H1 (cell line): Measurements from ENCODE around the gene AP1M1. TPM values are rescaled to one million over a fixed set of nuclear protein-coding genes. Genes with fewer than 3 reads are reported as not detected.
A peak's percentile ranks its signal among the peaks of the same experiment; 100 is the strongest.

Source experiments
- CTCF ChIA-PET: fragments of 300-600 bp; sonication (Branson Sonifier 250); formaldehyde crosslinking; loops from one replicate; lab custom pipeline; 2021; ENCODE audit not compliant: partially characterized antibody; lab: Charles Lee
- POLR2A ChIA-PET: fragments of 300-600 bp; sonication (Branson Sonifier 250); formaldehyde crosslinking; loops from one replicate; lab custom pipeline; 2021; ENCODE audit warnings: inconsistent platforms; ENCODE audit not compliant: partially characterized antibody; lab: Charles Lee
- DNase-seq, 2 experiments: peaks; one replicate each; pipeline versions ENCODE4 v3.0.0 to v3.0.0-alpha.2; 2010 to 2022; ENCODE audit warnings: low spot score in 2 of 2, low read depth in 1 of 2, mixed read lengths in 1 of 2
- FAIRE-seq: peaks from 2 replicates; lab custom pipeline; 2011; peaks lifted over from hg19 to GRCh38; lab: Jason Lieb, UNC
- H2AFZ ChIP-seq: 2 replicates; pipeline ENCODE4 v1.8.1; 2012; ENCODE audit warnings: low read length, inconsistent platforms
- H2AK5ac ChIP-seq: 2 replicates; pipeline ENCODE4 v1.6.1; 2013; ENCODE audit warnings: low read depth, low read length
- H2BK120ac ChIP-seq: replicated peaks from 2 replicates; pipeline ENCODE3; 2013; ENCODE audit warnings: low read depth, low read length, inconsistent platforms
- H2BK12ac ChIP-seq: 2 replicates; pipeline ENCODE4 v1.6.1; 2013; ENCODE audit warnings: low read depth, low read length
- H2BK15ac ChIP-seq: 2 replicates; pipeline ENCODE4 v1.6.1; 2013; ENCODE audit warnings: low read length
- H2BK20ac ChIP-seq: 2 replicates; pipeline ENCODE4 v1.6.1; 2013; ENCODE audit warnings: low read length
- H2BK5ac ChIP-seq: 2 replicates; pipeline ENCODE4 v1.6.1; 2013; ENCODE audit warnings: low read depth, low read length
- H3K14ac ChIP-seq: 2 replicates; pipeline ENCODE4 v1.6.1; 2013; ENCODE audit warnings: inconsistent platforms; ENCODE audit not compliant: insufficient read length
- H3K18ac ChIP-seq: 2 replicates; pipeline ENCODE4 v1.6.1; 2013; ENCODE audit warnings: low read length; ENCODE audit errors: extremely low read depth
- H3K23ac ChIP-seq: 2 replicates; pipeline ENCODE4 v1.6.1; 2013; ENCODE audit warnings: inconsistent platforms; ENCODE audit not compliant: insufficient read length
- H3K23me2 ChIP-seq: 2 replicates; pipeline ENCODE4 v1.6.1; 2013; ENCODE audit warnings: low read depth, low read length
- H3K27ac ChIP-seq: 2 replicates; pipeline ENCODE4 v1.6.1; 2011; ENCODE audit warnings: low read depth, low read length, inconsistent platforms
- H3K27me3 ChIP-seq, 4 experiments: replicated peaks in 1 of 4; 1 replicate in 1 of 4; 2 replicates in 3 of 4; pipeline versions ENCODE4 v1.6.1 to v1.8.1; 2011 to 2013; ENCODE audit warnings: low read length in 3 of 4, mild to moderate bottlenecking in 3 of 4, inconsistent platforms in 2 of 4, mixed read lengths in 2 of 4, moderate library complexity in 1 of 4; ENCODE audit not compliant: control insufficient read depth in 3 of 4, insufficient read depth in 3 of 4; ENCODE audit errors: extremely low read depth in 1 of 4
- H3K36me3 ChIP-seq, 4 experiments: 2 replicates each; pipeline versions ENCODE4 v1.6.1 to v1.8.1; 2011 to 2013; ENCODE audit warnings: mild to moderate bottlenecking in 4 of 4, low read length in 3 of 4, moderate library complexity in 2 of 4, control low read depth in 1 of 4, inconsistent platforms in 1 of 4; ENCODE audit not compliant: insufficient read depth in 4 of 4, control insufficient read depth in 2 of 4
- H3K4ac ChIP-seq: replicated peaks from 2 replicates; pipeline ENCODE3; 2013; ENCODE audit warnings: low read length, low read depth, mixed read lengths, inconsistent platforms; ENCODE audit not compliant: insufficient read length
- H3K4me1 ChIP-seq, 4 experiments: replicated peaks in 1 of 4; 1 replicate in 1 of 4; 2 replicates in 3 of 4; pipeline versions ENCODE4 v1.6.1 to v1.8.1; 2011 to 2013; ENCODE audit warnings: low read length in 3 of 4, inconsistent platforms in 2 of 4, mixed read lengths in 1 of 4; ENCODE audit not compliant: insufficient read depth in 4 of 4, control insufficient read depth in 3 of 4
- H3K4me2 ChIP-seq, 2 experiments: 2 replicates each; pipeline versions ENCODE4 v1.6.1 to v1.8.1; 2011 to 2013; ENCODE audit warnings: low read depth in 2 of 2, low read length in 2 of 2, control low read depth in 1 of 2, inconsistent platforms in 1 of 2, mild to moderate bottlenecking in 1 of 2; ENCODE audit not compliant: insufficient read depth in 1 of 2
- H3K4me3 ChIP-seq, 4 experiments: fragments of 200-600, 300-600 bp in 1 of 4; sonication (generic), shearing (Covaris generic), sonication (Bioruptor Twin) in 1 of 4; 2 replicates each; pipeline versions ENCODE4 v1.5.1 to v1.8.1; 2011 to 2016; ENCODE audit warnings: low read length in 4 of 4, low read depth in 3 of 4, control low read depth in 2 of 4, inconsistent platforms in 2 of 4, mild to moderate bottlenecking in 2 of 4, mixed read lengths in 1 of 4, moderate library complexity in 1 of 4; ENCODE audit not compliant: insufficient read depth in 2 of 4; ENCODE audit errors: extremely low read depth in 1 of 4
- H3K56ac ChIP-seq: replicated peaks from 2 replicates; pipeline ENCODE3; 2013; ENCODE audit warnings: low read depth, mild to moderate bottlenecking, mixed read lengths, low read length, inconsistent platforms; ENCODE audit not compliant: insufficient read length
- H3K79me1 ChIP-seq: 2 replicates; pipeline ENCODE4 v1.6.1; 2013; ENCODE audit warnings: low read depth, low read length, control low read depth
- H3K79me2 ChIP-seq, 2 experiments: 2 replicates each; pipeline versions ENCODE4 v1.6.1 to v1.8.1; 2012 to 2013; ENCODE audit warnings: low read length in 2 of 2, mild to moderate bottlenecking in 2 of 2, inconsistent platforms in 1 of 2; ENCODE audit not compliant: insufficient read depth in 2 of 2, control insufficient read depth in 1 of 2
- H3K9ac ChIP-seq, 4 experiments: replicated peaks in 1 of 4; 1 replicate in 1 of 4; 2 replicates in 3 of 4; pipeline versions ENCODE4 v1.6.1 to v1.8.1; 2011 to 2013; ENCODE audit warnings: low read depth in 3 of 4, low read length in 3 of 4, control low read depth in 2 of 4, mild to moderate bottlenecking in 2 of 4, moderate library complexity in 2 of 4, inconsistent platforms in 1 of 4; ENCODE audit errors: extremely low read depth in 1 of 4
- H3K9me3 ChIP-seq, 2 experiments: 2 replicates each; pipeline versions ENCODE4 v1.6.1 to v1.8.1; 2012 to 2013; ENCODE audit warnings: mild to moderate bottlenecking in 2 of 2, moderate library complexity in 2 of 2, control low read depth in 1 of 2, inconsistent platforms in 1 of 2, low read depth in 1 of 2, low read length in 1 of 2, mixed read lengths in 1 of 2; ENCODE audit not compliant: insufficient read depth in 2 of 2
- H4K20me1 ChIP-seq, 2 experiments: replicated peaks in 1 of 2; 2 replicates each; pipeline versions ENCODE3 to v1.8.1; 2011 to 2013; ENCODE audit warnings: inconsistent platforms in 2 of 2, low read length in 2 of 2, mild to moderate bottlenecking in 1 of 2; ENCODE audit not compliant: insufficient read depth in 2 of 2, control insufficient read depth in 1 of 2
- H4K5ac ChIP-seq: 2 replicates; pipeline ENCODE4 v1.6.1; 2013; ENCODE audit warnings: low read length, low read depth, mixed read lengths, inconsistent platforms; ENCODE audit not compliant: insufficient read length
- H4K8ac ChIP-seq: 2 replicates; pipeline ENCODE4 v1.8.0; 2013; ENCODE audit warnings: mild to moderate bottlenecking, moderate library complexity, low read length, inconsistent platforms; ENCODE audit not compliant: insufficient read depth; ENCODE audit errors: extremely low read depth
- H4K91ac ChIP-seq: replicated peaks from 2 replicates; pipeline ENCODE3; 2013; ENCODE audit warnings: low read length, mixed read lengths, inconsistent platforms; ENCODE audit not compliant: insufficient read length
- CHD1 ChIP-seq: IDR thresholded peaks from 2 replicates; pipeline ENCODE4 v1.6.1; 2012; ENCODE audit warnings: low read depth, low read length, improper control_type of control experiment
- CHD2 ChIP-seq: IDR thresholded peaks from 2 replicates; pipeline ENCODE4 v1.6.1; 2012; ENCODE audit warnings: low read length, improper control_type of control experiment
- CTCF ChIP-seq, 3 experiments: IDR thresholded peaks; 1 replicate in 2 of 3; 2 replicates in 1 of 3; pipeline versions ENCODE4 v1.5.1 to v1.6.1; 2011; ENCODE audit warnings: low read length in 3 of 3, mild to moderate bottlenecking in 3 of 3, inconsistent platforms in 2 of 3, low read depth in 1 of 3, moderate library complexity in 1 of 3; ENCODE audit not compliant: insufficient read depth in 1 of 3; ENCODE audit errors: control extremely low read depth in 1 of 3
- HDAC6 ChIP-seq: IDR thresholded peaks from one replicate; pipeline ENCODE4 v1.7.1; 2012; ENCODE audit warnings: low read depth, mild to moderate bottlenecking, inconsistent platforms, low read length, moderate library complexity
- PHF8 ChIP-seq: fragments of 200-600 bp; sonication (generic); conservative IDR thresholded peaks from 2 replicates; pipeline ENCODE4 v1.7.1; 2012; ENCODE audit warnings: low read depth, mild to moderate bottlenecking, inconsistent platforms, low read length, moderate library complexity
- RBBP5 ChIP-seq: IDR thresholded peaks from 2 replicates; pipeline ENCODE4 v1.7.1; 2012; ENCODE audit warnings: low read depth, mild to moderate bottlenecking, inconsistent platforms, low read length, moderate library complexity, borderline replicate concordance
- SP4 ChIP-seq: IDR thresholded peaks from 2 replicates; pipeline ENCODE4 v1.6.1; 2012; ENCODE audit warnings: low read length, inconsistent platforms
- TAF7 ChIP-seq: optimal IDR thresholded peaks from 2 replicates; pipeline ENCODE3; 2011; ENCODE audit warnings: low read depth, mild to moderate bottlenecking, inconsistent platforms, low read length, moderate library complexity, borderline replicate concordance
- WGBS, 2 experiments: shearing (Covaris generic) in 1 of 2; methylation state at CpG; one replicate each; pipeline versions ENCODE4 v1.1.6 to v1.1.7; 2013 to 2015; ENCODE audit warnings: low lambda C conversion rate in 2 of 2, mixed read lengths in 2 of 2, inconsistent platforms in 1 of 2, low coverage in 1 of 2, missing lambda C conversion rate in 1 of 2; ENCODE audit not compliant: insufficient replicate concordance in 2 of 2, insufficient coverage in 1 of 2, insufficient read length in 1 of 2; ENCODE audit errors: extremely low coverage in 1 of 2, missing lambda C conversion rate in 1 of 2; 5-methylcytosine and 5-hydroxymethylcytosine counted together
- polyA plus RNA-seq, 7 experiments: library from polyadenylated mRNA; depleted of rRNA in 3 of 7; stranded (reverse) in 5 of 7; unstranded in 2 of 7; fragments of >200 nt in 5 of 7; fragments of 200-250 nt in 2 of 7; gene quantifications; 1 replicate in 5 of 7; 2 replicates in 1 of 7; 4 replicates in 1 of 7; pipeline versions ENCODE4 v1.2.1 to v1.2.3, GENCODE V29; 2011 to 2013; ENCODE audit warnings: missing spikeins in 2 of 7, mixed read lengths in 2 of 7
- total RNA-seq: library from RNA; stranded (reverse); fragmentation: NEBNext Ultra II Directional; extraction: Animal tissue kit (Norgen Biotek cat#: 25700); gene quantifications from 2 replicates; pipeline ENCODE4 v1.2.1, GENCODE V29; 2021

Gene AP1M1
- total and polyA plus RNA-seq, 2 of the 8 experiments (the other 6 are each of a cell fraction or from before 2014, with no cell fraction given) = 30.9 to 37.5 TPM

- CTCF ChIA-PET = no interaction called here
- Histone ChIP-seq H3K36me3 (no peaks in the 10 kb centered on the region), H2BK12ac (no peak overlapping the region), H4K5ac (no peak overlapping the region), H4K91ac (no peak overlapping the region), H2BK15ac (no peak overlapping the region), H2BK20ac (no peak overlapping the region), H3K9ac (no peak overlapping the region), H2AFZ (no peak overlapping the region), H4K20me1 (peaks cover 2 to 12% of the 10 kb centered on the region in 2 experiments), H3K4me3 (no peak overlapping the region), H3K9me3 (no peaks in the 10 kb centered on the region), H2BK5ac (no peak overlapping the region), H3K56ac (no peak overlapping the region), H3K23me2 (peaks cover 8% of the 10 kb centered on the region; the same call in 1 of the 2 replicates), H3K4me1 (no peaks in the 10 kb centered on the region; a peak in 1 of 7 replicates), H3K27me3 (no peaks in the 10 kb centered on the region), H3K23ac (no peak overlapping the region), H2AK5ac (no peak overlapping the region), H3K79me2 (peaks cover 0 to 6% of the 10 kb centered on the region in 2 experiments; a peak in 1 of 4 replicates), H3K14ac (no peak overlapping the region), H3K27ac (no peak overlapping the region), H2BK120ac (no peak overlapping the region), H3K18ac (no peak overlapping the region), H3K79me1 (peaks cover 6% of the 10 kb centered on the region), H3K4me2 (no peak overlapping the region), H4K8ac (no peak overlapping the region), H3K4ac (no peak overlapping the region)
- FAIRE-seq (no peak), DNase-seq (no peak)
- POLR2A ChIA-PET = no interaction called here
- 82% methylated on average over 20 of the region's 20 CpGs; no CpG with 5 or more reads in 1 of the 2 experiments for WGBS, 2 experiments
- TF ChIP-seq HDAC6 (no peak), TAF7 (no peak), RBBP5 (no peak), CHD2 (no peak), PHF8 (no peak), CHD1 (no peak), CTCF (IDR thresholded peaks at IDR 0.05; ENCODE audit: control extremely low read depth in 1 of 3, insufficient read depth in 1 of 3, low read depth in 1 of 3, low read length in 3 of 3) (0 out of 4 replicates have a peak, but pooled peaks of 1 of the 3 experiments have one; percentile 4), SP4 (no peak)
Observed at GRCh38 chr19:16200038-16201010, 2.6 kb downstream of the AP1M1 start.
